SIG-M5 (cell line): ENCODE results near the gene TICAM1.
A peak's percentile ranks its signal among the peaks of the same experiment; 100 is the strongest.
"Not testable (repeated sequence)": the region's sequence is repeated elsewhere in the genome, so short reads cannot be mapped to it uniquely, and the experiment has no call there.

Source experiments
- DNase-seq: peaks from one replicate; lab custom pipeline; 2025; lab: John Stamatoyannopoulos, UW

The TICAM1 gene

DNA sequence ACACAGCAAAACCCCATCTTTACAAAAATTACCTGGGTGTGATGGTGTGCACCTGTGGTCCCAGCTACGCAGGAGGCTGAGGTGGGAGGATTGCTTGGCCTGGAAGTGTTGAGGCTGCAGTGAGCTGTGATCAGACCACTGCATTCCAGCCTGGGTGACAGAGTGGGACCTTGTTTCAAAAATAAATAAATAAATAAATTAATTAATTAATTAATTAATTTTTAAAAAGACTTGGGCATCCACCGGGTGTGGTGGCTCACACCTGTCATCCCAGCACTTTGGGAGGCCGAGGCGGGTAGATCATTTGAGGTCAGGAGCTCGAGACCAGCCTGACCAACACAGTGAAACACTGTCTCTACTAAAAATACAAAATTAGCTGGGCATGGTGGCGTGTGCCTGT lies 26.4 kb downstream of the TICAM1 start:
- not testable (repeated sequence) for DNase-seq

DNA sequence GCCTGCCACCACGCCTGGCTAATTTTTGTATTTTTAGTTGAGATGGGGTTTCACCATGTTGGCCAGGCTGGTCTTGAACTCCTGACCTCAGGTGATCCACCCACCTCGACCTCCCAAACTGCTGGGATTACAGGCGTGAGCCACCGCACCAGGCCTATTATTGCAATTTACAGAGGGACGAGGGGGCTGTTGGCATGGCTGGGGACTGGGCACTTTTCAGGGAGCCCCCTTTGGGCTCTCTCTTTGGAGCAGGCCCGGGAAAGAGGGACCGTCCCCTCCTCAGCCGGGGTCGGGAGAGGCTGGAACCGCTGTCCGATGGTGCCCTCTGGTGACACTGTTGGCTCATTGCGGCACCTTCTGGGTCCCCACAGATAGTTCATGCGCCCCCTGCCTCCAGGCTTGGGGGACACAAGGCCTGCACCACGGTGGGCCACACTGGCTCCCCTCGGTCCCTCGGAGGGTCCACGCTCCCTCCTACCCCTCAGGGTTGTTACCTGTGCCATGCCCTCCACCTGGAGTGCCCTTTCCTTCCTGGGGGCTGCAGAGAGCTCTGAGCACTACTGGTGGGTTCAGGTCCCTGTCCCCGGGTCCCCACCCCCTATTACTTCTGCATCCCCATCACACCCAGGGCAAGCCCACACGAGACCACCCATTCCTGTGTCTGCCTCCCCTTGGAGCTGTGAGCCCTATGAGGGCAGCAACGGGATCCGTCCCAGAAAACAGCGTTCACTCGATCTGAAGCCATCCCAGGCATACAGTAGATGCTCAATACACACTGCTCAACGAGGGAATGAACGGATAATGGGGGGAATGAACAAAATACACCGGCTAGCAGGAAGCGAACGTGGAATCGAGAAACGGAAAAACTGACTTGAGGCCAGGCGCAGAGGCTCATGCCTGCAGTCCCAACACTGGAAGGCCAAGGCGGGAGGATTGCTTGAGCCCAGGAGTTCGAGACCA lies 27.5 kb downstream of the TICAM1 start:
- no peak for DNase-seq

DNA sequence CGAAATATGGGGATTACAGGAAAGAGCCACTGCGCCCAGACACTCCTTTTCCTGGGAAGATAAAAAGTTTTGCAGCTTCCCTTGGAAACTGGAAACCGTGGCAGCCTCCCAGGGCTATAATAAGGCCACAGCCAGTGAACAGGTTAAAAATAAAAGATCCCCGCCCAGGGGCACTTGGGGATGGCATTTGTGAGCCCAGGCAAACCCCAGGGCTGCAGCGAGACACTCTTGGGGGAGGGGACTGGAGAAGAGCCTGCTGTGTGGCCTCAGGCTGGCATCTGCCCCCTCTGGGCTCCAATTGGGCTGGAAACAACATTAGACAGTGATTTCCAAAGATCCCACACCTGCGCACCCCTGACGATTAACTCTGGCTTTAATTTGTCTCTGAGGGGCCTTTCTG lies 28.8 kb downstream of the TICAM1 start:
- DNase-seq: no peak

DNA sequence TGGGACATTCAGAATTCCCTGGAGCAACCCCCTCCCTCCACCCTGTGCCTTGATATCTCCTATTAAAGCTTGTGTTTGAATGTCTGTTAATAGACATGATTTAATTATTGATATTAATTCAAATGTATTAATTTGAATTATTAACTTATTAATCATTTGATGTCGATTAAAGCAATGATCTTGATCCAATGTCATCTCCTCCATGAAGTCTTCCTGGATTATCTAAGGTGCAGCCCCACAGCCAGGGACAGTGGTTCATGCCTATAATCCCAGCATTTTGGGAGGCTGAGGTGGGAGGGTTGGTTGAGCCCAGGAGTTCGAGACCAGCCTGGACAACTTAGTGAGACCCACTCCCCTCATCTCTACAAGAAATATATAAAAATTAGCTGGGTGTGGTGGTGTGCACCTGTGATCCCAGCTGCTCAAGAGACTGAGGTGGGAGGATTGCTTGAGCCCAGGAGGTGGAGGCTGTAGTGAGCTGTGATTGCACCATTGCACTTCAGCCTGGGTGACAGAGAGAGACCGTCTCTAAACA lies 30.4 kb downstream of the TICAM1 start:
- no peak for DNase-seq

DNA sequence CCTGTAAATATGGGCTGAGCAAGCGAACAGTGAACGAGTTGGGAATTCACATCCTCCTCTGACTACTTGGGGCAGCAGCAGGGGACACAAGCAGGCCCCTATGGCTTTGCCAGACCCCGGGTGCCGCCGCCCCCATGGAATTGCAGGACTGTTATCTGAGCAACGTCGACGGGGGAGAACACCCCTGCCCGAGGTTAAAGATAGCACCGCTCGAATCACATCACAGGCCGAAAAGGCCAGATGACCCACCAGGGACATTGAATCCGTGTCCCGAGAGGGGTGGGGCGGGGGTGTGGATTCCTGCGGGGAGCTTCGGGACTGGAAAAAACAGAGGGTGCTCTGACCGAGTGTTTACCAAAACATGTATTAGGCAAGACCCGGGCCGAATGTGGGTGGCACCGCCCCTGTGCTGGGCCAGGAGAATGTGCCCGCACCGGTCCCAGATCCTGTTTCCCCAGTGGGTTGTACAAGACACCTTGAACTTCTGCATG lies 30.9 kb downstream of the TICAM1 start:
- no peak for DNase-seq

DNA sequence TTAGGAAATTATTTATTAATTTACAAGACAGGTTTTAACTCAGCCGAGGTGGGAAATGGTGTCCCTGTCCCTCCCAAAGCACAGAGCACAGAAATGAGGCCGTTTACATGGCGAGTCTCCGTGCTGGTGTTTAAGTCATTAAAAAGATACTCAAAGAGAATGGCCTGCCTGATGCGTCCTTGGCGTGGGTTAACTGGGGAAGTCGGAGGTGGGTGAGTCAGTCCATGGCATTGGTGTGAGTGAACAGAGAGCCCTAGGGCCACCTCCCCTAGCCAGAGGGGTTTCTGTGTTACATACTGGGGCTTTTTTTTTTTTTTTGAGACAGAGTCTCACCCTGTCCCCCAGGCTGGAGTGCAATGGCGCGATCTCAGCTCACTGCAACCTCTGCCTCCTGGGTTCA lies 36.1 kb downstream of the TICAM1 start:
- no peak for DNase-seq

DNA sequence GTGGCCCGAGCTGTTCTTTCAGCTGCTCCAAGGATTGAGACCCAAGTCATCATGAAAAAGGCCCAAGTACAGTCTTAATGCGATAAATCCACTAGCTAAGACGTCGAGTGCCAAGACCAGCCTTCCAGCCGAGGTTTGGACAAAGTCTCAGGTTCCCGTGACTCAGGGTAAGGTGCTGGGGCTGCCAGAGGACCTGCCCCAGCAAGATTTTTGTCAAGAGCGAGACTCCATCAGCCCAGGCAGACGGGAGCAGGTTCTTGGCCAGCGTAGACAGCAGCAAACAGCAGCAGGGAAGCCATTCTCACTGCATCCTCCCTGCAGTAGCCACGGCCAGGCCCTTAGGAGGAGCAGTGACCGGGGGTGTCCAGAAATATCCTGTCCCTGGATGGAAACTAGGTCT lies 36.5 kb downstream of the TICAM1 start:
- DNase-seq: no peak

DNA sequence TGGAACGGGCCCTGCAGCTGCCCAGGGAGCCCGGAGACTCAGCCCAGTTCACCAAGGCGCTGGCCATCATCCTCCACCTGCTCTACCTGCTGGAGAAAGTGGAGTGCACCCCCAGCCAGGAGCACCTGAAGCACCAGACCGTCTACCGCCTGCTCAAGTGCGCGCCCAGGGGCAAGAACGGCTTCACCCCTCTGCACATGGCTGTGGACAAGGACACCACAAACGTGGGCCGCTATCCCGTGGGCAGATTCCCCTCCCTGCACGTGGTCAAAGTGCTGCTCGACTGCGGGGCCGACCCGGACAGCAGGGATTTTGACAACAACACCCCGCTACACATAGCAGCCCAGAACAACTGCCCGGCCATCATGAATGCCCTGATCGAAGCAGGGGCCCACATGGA lies 38.2 kb downstream of the TICAM1 start:
- not testable (repeated sequence) for DNase-seq

DNA sequence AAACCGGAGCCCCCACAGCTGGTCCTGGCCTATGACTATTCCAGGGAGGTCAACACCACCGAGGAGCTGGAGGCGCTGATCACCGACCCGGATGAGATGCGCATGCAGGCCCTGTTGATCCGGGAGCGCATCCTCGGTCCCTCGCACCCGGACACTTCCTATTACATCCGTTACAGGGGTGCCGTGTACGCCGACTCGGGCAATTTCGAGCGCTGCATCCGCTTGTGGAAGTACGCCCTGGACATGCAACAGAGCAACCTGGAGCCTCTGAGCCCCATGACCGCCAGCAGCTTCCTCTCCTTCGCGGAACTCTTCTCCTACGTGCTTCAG lies 38.7 kb downstream of the TICAM1 start:
- not testable (repeated sequence) for DNase-seq

DNA sequence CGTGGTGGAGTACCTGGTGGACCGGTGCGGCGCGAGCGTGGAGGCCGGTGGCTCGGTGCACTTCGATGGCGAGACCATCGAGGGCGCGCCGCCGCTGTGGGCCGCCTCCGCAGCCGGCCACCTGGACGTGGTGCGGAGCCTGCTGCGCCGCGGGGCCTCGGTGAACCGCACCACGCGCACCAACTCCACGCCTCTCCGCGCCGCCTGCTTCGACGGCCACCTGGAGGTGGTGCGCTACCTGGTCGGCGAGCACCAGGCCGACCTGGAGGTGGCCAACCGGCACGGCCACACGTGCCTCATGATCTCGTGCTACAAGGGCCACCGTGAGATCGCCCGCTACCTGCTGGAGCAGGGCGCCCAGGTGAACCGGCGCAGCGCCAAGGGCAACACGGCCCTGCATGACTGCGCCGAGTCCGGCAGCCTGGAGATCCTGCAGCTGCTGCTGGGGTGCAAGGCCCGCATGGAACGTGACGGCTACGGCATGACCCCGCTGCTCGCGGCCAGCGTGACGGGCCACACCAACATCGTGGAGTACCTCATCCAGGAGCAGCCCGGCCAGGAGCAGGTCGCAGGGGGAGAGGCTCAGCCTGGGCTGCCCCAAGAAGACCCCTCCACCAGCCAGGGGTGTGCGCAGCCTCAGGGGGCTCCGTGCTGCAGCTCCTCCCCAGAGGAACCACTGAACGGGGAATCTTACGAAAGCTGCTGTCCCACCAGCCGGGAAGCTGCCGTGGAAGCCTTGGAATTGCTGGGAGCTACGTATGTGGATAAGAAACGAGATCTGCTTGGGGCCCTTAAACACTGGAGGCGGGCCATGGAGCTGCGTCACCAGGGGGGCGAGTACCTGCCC lies 39.3 kb downstream of the TICAM1 start:
- DNase-seq: not testable (repeated sequence)

DNA sequence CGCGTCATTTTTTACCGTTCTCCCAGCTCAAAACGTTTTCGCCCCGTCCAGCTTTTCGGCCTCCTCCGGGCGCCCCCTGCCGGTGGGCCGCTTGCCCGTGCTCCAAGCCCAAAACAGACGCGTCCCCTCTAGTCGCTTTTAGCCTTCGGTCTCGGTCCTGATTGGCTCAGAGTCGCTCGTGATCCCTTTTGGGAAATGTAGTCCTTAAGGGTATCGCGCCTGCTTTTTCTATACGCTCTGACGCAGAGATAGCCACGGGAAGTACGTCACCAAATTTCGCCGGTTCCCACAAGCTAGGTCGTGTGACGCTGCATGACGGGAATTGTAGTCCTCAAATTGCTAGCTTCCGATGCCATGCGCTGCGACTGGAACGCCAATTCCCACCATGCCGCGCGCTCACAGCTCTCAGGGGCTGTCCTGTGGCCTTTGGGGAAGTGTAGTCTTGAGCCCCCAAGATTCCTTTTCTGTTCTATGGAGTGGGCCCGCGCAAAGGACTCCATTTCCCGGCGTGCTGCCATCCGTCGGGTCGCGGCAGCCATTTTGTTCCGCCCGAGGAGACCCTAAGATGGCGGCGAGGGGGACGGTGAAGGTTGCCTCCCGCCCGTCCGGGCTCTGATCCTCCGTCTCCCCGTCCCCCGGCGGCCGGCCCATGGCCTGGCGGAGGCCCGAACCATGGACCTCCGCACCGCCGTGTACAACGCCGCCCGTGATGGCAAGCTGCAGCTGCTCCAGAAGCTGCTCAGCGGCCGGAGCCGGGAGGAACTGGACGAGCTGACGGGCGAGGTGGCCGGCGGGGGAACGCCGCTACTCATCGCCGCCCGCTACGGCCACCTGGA lies 40.1 kb downstream of the TICAM1 start, which contains the start of gene FEM1A:
FEM1A (plus strand) TSS at position 552 of the 836 bp plus-strand sequence; CDS start at position 673, 121 bp downstream.
- peak; percentile 98 for DNase-seq

DNA sequence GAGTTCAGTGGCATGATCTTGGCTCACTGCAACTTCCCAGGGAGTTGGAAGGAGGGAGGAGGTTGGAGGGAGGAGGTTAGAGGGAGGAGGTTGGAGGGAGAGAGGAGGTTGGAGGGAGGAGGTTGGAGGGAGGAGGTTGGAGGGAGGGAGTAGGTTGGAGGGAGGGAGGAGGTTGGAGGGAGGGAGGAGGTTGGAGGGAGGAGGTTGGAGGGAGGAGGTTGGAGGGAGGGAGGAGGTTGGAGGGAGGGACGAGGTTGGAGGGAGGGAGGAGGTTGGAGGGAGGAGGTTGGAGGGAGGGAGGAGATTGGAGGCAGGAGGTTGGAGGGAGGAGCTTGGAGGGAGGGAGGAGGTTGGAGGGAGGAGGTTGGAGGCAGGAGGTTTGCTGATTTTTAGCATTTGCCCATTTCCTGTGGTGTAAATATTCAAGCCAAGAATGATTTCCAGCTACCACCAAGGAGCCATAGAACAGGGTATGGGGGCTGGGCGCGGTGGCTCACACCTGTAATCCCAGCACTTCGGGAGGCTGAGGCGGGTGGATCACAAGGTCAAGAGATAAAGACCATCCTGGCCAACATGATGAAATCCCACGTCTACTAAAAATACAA lies 45.0 kb downstream of the TICAM1 start:
- not testable (repeated sequence) for DNase-seq

DNA sequence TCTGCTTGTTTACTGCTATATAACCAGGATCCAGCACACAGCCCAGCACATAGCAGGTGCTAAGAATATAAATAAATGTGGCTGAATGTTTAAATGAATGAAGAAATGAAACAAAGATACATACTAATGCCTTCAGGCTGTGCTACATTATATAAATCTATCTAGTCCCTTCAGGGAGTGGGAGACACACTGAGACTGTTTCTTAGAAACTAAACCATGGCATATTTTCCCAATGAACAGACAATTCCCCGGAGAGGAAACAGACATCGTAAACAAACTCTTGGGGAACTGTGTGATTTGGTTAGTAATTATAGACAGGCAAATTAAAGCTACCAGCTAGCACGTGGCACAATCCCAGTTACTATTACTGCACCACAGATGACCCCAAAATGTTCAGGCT lies 49.7 kb downstream of the TICAM1 start:
- no peak for DNase-seq

DNA sequence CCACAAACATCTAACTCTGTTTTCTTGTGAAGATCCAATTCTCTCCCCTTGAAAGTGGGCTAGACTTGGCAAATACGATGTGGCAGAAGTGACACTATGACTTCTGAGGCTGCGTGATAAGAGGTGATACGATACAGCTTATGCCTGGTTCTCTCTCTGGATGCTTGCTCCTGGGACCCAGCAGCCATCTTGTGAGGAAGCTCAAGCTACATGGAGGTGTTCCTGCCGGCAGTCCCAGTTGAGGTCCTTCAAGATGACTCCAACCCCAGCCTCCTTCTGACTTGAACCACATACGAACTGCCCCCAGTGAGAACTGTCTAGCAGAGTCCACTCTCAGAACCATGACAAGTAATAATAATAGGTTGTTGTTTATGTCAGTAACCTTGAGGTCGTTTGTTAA lies 50.7 kb downstream of the TICAM1 start:
- no peak for DNase-seq

DNA sequence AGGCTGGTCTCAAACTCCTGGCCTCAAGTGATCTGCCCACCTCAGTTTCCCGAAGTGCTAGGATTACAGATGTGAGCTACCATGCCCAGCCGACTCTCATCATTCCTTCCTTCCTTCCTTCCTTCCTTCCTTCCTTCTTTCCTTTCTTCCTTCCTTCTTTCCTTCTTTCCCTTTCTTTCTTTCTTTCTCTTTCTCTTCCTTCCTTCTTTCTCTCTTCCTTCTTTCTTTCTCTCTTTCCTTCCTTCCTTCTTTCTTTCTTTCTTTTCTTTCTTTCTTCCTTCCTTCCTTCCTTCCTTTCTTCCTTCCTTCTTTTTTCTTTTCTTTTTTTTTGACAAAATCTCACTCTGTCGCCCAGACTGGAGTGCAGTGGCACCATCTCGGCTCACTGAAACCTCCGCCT lies 53.4 kb downstream of the TICAM1 start:
- DNase-seq: not testable (repeated sequence)

DNA sequence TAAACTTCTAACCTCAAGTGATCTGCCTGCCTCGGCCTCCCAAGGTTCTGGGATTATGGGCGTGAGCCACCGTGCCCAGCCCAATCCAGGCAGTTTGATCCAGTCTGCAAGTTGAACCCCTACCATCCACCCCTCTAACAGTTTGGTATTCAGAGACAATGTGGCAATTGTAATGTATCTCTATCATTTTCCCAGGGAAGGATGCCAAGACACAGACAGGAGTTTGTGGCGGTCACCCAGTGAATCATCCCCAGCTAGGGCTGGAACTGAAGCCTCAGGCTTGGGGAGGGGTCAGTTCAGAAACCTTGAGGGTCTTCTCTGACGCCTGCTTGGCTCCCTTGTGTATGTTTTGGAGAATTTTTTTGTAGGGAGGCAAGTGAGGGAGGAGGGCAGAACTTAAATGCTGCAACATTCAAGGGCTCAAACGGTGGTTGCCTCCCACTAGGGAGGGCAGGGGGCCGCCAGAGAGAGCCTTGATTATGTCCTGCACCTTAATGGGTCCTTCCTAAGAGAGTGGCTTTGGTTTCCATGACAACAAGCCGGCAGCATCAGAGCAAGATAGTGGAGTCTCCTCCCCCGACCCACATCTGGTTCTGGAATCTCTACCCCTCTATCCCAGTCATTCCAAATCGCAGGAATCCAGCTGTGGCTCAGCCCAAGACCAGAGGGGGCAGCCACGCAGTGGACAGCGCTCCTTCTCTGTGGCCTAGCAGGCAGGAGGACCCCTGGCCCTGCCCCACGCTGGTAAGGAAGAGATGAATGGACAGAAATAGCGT lies 54.9 kb downstream of the TICAM1 start:
- no peak for DNase-seq

DNA sequence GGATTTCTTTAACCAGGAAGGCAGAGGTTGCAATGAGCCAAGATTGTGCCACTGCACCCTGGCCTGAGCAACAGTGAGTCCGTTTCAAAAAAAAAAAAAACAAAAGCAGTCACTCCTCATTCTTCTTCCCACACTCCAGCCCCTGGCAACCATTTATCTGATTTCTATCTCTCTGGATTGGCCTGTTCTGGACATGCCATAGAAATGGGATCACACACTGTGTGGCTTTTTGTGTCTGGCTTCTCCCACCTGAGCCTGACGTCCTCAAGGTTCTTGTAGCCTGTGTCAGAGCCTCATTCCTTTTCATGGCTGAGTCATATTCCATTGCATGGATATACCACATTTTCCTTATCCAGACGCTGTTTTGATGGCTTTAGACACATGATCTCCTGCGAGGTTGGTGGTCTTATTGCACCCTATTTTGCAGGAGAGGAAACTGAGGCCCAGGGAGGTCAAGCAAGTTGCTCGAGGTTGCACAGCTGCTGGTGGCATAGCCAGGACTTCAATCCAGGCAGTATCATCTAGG lies 55.8 kb downstream of the TICAM1 start:
- no peak for DNase-seq

DNA sequence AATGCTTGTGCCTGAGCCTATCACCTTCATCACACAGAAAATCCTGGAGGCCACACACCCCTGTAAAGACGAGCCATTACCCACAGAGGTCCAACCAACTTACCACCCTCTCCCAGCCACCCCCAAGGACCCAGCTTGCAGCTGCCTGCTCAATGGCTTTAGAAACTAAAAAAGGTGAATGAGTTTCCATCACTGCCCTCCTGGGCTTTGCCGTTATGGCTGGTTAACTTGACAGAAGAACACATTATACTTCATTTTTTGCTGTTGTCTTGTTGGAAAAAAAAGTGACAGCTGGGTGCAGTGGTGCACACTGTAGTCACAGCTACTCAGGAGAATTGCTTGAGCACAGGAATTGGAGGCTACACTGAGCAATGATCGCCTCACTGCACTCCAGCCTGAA lies 57.4 kb downstream of the TICAM1 start:
- DNase-seq: no peak

DNA sequence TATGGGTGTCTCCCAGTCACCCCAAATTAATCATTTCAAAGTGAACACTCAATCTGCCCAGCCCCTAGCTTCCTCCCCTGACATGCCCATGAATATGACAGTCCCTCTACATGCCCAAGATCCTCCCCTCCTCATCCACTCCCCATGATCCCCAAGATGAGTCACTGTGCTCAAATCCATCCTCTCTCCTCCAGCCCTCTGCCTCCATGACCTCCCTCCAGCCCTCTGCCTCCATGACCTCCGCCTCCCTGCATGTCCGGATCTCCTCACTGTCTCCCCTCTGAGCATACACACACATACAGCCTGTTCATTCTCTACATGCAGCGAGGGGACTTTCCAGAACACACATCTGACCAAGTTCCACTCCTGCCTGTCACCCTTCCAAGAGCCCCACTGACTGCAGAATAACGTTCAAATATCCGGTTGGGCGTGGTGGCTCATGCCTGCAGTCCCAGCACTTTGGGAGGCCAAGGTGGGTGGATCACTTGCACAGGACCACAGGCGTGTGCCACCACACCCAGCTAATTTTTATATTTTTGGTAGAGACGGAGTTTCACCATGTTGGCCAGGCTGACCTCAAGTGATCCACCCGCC lies 58.4 kb downstream of the TICAM1 start:
- no peak for DNase-seq

DNA sequence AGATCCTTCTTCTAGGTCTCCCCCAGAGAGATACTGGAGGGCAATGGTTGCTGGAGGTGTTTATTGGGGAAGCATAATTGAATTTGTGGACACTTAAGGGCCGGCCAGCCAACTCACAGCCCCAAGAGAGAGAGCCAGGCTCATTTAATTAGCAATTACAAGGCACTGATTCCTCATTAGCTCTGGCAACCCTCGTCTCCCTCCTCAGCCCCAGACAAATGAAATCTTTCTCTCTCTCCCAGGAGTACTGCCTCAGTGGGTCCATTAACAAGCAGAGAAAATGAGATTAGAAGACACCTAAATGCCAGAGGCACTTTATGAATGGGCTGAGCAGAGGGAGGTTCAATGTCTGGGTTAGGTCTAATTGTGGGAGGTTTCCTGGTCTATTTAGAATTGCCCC lies 58.9 kb downstream of the TICAM1 start:
- DNase-seq: no peak
